Measurements from ENCODE around the gene CFAP46.

CFAP46 gene

GRCh38 chr10:132989476-132990415, 47.4 kb upstream of the CFAP46 start:
- 91% methylated on average over 44 of the region's 46 CpGs for WGBS
- no peak overlapping the region for H2AFZ ChIP-seq (ENCODE audit: low read depth, low read length)

GRCh38 chr10:132988988-132989387, 46.6 kb upstream of the CFAP46 start:
- H3K4ac ChIP-seq (ENCODE audit: low read depth in 1 of 2, low read length in 2 of 2) = no peak overlapping the region
- no peaks in the 10 kb centered on the region for H3K4me1 ChIP-seq (ENCODE audit: control insufficient read depth, insufficient read depth, low read depth, low read length)
- no peak overlapping the region for H2BK15ac ChIP-seq (ENCODE audit: low read depth, poor library complexity, severe bottlenecking)
- H3K9ac ChIP-seq (ENCODE audit: low read length) = no peak overlapping the region
- no peak overlapping the region for H3K23ac ChIP-seq (ENCODE audit: low read length in 2 of 2)
- H3K18ac ChIP-seq (ENCODE audit: low read depth in 1 of 2, low read length in 2 of 2) = no peak overlapping the region
- 92% methylated on average over 7 of the region's 8 CpGs for WGBS
- DNase-seq = no peak
- no peak overlapping the region for H2BK120ac ChIP-seq (ENCODE audit: low read depth, low read length)
- no peak overlapping the region for H3K14ac ChIP-seq (ENCODE audit: low read length in 2 of 2)
- H3K9me3 ChIP-seq (ENCODE audit: control insufficient read depth, low read length) = no peaks in the 10 kb centered on the region
- H3K27ac ChIP-seq (ENCODE audit: low read length, poor library complexity, severe bottlenecking) = no peak overlapping the region
- no peak overlapping the region for H2BK5ac ChIP-seq (ENCODE audit: low read depth, low read length, poor library complexity, severe bottlenecking)
- no peaks in the 10 kb centered on the region for H3K36me3 ChIP-seq (ENCODE audit: control insufficient read depth in 1 of 2, insufficient read depth in 2 of 2, low read depth in 1 of 2, low read length in 2 of 2)
- no peak overlapping the region for H2AFZ ChIP-seq (ENCODE audit: low read depth, low read length)
- H3K4me2 ChIP-seq (ENCODE audit: low read length, poor library complexity, severe bottlenecking) = no peak overlapping the region
- H3K4me3 ChIP-seq (ENCODE audit: insufficient read depth in 1 of 2, low read depth in 1 of 2, low read length in 2 of 2) = no peak overlapping the region
- H3K27me3 ChIP-seq (ENCODE audit: control insufficient read depth in 1 of 2, insufficient read depth in 1 of 2, low read length in 2 of 2) = peaks cover 0 to 8% of the 10 kb centered on the region in 2 experiments
- H4K8ac ChIP-seq (ENCODE audit: low read length) = no peak overlapping the region
- H4K91ac ChIP-seq (ENCODE audit: low read length) = no peak overlapping the region
- no peak overlapping the region for H2AK5ac ChIP-seq (ENCODE audit: low read length, severe bottlenecking)
- no peaks in the 10 kb centered on the region for H3K79me1 ChIP-seq (replicated peaks; ENCODE audit: low read length, poor library complexity, severe bottlenecking)
- H2BK12ac ChIP-seq (ENCODE audit: low read length in 2 of 2) = no peak overlapping the region

More at GRCh38 chr10:132989476-132990415, 47.4 kb upstream of the CFAP46 start:
- no peak overlapping the region for H3K14ac ChIP-seq (ENCODE audit: low read length in 2 of 2)
- H3K18ac ChIP-seq (ENCODE audit: low read depth in 1 of 2, low read length in 2 of 2) = no peak overlapping the region
- H4K8ac ChIP-seq (ENCODE audit: low read length) = no peak overlapping the region
- H2BK120ac ChIP-seq (ENCODE audit: low read depth, low read length) = no peak overlapping the region
- no peak overlapping the region for H2BK15ac ChIP-seq (ENCODE audit: low read depth, poor library complexity, severe bottlenecking)
- DNase-seq = no peak
- no peak overlapping the region for H3K4ac ChIP-seq (ENCODE audit: low read depth in 1 of 2, low read length in 2 of 2)
- no peaks in the 10 kb centered on the region for H3K36me3 ChIP-seq (ENCODE audit: control insufficient read depth in 1 of 2, insufficient read depth in 2 of 2, low read depth in 1 of 2, low read length in 2 of 2)
- H3K4me3 ChIP-seq (ENCODE audit: insufficient read depth in 1 of 2, low read depth in 1 of 2, low read length in 2 of 2) = no peak overlapping the region
- H3K79me1 ChIP-seq (replicated peaks; ENCODE audit: low read length, poor library complexity, severe bottlenecking) = no peaks in the 10 kb centered on the region
- no peak overlapping the region for H3K23ac ChIP-seq (ENCODE audit: low read length in 2 of 2)
- no peak overlapping the region for H4K91ac ChIP-seq (ENCODE audit: low read length)
- H3K9me3 ChIP-seq (ENCODE audit: control insufficient read depth, low read length) = no peaks in the 10 kb centered on the region
- no peak overlapping the region for H3K9ac ChIP-seq (ENCODE audit: low read length)
- H3K4me2 ChIP-seq (ENCODE audit: low read length, poor library complexity, severe bottlenecking) = no peak overlapping the region
- no peak overlapping the region for H2AK5ac ChIP-seq (ENCODE audit: low read length, severe bottlenecking)
- no peak overlapping the region for H2BK12ac ChIP-seq (ENCODE audit: low read length in 2 of 2)
- peaks cover 5 to 7% of the 10 kb centered on the region in 2 experiments for H3K27me3 ChIP-seq (ENCODE audit: control insufficient read depth in 1 of 2, insufficient read depth in 1 of 2, low read length in 2 of 2)
- no peak overlapping the region for H3K27ac ChIP-seq (ENCODE audit: low read length, poor library complexity, severe bottlenecking)
- H3K4me1 ChIP-seq (ENCODE audit: control insufficient read depth, insufficient read depth, low read depth, low read length) = no peaks in the 10 kb centered on the region
- H2BK5ac ChIP-seq (ENCODE audit: low read depth, low read length, poor library complexity, severe bottlenecking) = no peak overlapping the region

GRCh38 chr10:132987671-132988571, 45.6 kb upstream of the CFAP46 start:
- Histone ChIP-seq H3K9me3 (ENCODE audit: control insufficient read depth, low read length) (no peaks in the 10 kb centered on the region), H2BK12ac (ENCODE audit: low read length in 2 of 2) (no peak overlapping the region), H3K4me1 (ENCODE audit: control insufficient read depth, insufficient read depth, low read depth, low read length) (no peaks in the 10 kb centered on the region), H3K27me3 (ENCODE audit: control insufficient read depth in 1 of 2, insufficient read depth in 1 of 2, low read length in 2 of 2) (peaks cover 0 to 12% of the 10 kb centered on the region in 2 experiments), H4K91ac (ENCODE audit: low read length) (no peak overlapping the region), H3K18ac (ENCODE audit: low read depth in 1 of 2, low read length in 2 of 2) (no peak overlapping the region), H2AK5ac (ENCODE audit: low read length, severe bottlenecking) (no peak overlapping the region), H3K4me3 (ENCODE audit: insufficient read depth in 1 of 2, low read depth in 1 of 2, low read length in 2 of 2) (peak overlapping the region in 1 of 2 experiments; percentile 67), H3K36me3 (ENCODE audit: control insufficient read depth in 1 of 2, insufficient read depth in 2 of 2, low read depth in 1 of 2, low read length in 2 of 2) (no peaks in the 10 kb centered on the region), H3K4me2 (ENCODE audit: low read length, poor library complexity, severe bottlenecking) (no peak overlapping the region), H3K23ac (ENCODE audit: low read length in 2 of 2) (no peak overlapping the region), H2BK5ac (ENCODE audit: low read depth, low read length, poor library complexity, severe bottlenecking) (no peak overlapping the region), H3K4ac (ENCODE audit: low read depth in 1 of 2, low read length in 2 of 2) (no peak overlapping the region), H3K27ac (ENCODE audit: low read length, poor library complexity, severe bottlenecking) (no peak overlapping the region), H2BK15ac (ENCODE audit: low read depth, poor library complexity, severe bottlenecking) (no peak overlapping the region), H2AFZ (ENCODE audit: low read depth, low read length) (no peak overlapping the region), H4K8ac (ENCODE audit: low read length) (no peak overlapping the region), H3K14ac (ENCODE audit: low read length in 2 of 2) (no peak overlapping the region), H3K79me1 (replicated peaks; ENCODE audit: low read length, poor library complexity, severe bottlenecking) (no peaks in the 10 kb centered on the region), H3K9ac (ENCODE audit: low read length) (peak overlapping the region; percentile 53), H2BK120ac (ENCODE audit: low read depth, low read length) (no peak overlapping the region)
- WGBS = 88% methylated on average over 24 of the region's 29 CpGs
- DNase-seq = no peak

- H4K91ac ChIP-seq (ENCODE audit: low read length) = no peak overlapping the region
- H3K4ac ChIP-seq (ENCODE audit: low read depth in 1 of 2, low read length in 2 of 2) = no peak overlapping the region
- H3K27me3 ChIP-seq (ENCODE audit: control insufficient read depth in 1 of 2, insufficient read depth in 1 of 2, low read length in 2 of 2) = peaks cover 0 to 18% of the 10 kb centered on the region in 2 experiments
- no peak overlapping the region for H3K4me3 ChIP-seq (ENCODE audit: insufficient read depth in 1 of 2, low read depth in 1 of 2, low read length in 2 of 2)
- no peaks in the 10 kb centered on the region for H3K4me1 ChIP-seq (ENCODE audit: control insufficient read depth, insufficient read depth, low read depth, low read length)
- no peak overlapping the region for H4K8ac ChIP-seq (ENCODE audit: low read length)
- no peaks in the 10 kb centered on the region for H3K79me1 ChIP-seq (replicated peaks; ENCODE audit: low read length, poor library complexity, severe bottlenecking)
- WGBS = 87% methylated on average over 13 of the region's 14 CpGs
- no peak overlapping the region for H3K27ac ChIP-seq (ENCODE audit: low read length, poor library complexity, severe bottlenecking)
- H3K9ac ChIP-seq (ENCODE audit: low read length) = no peak overlapping the region
- H3K18ac ChIP-seq (ENCODE audit: low read depth in 1 of 2, low read length in 2 of 2) = no peak overlapping the region
- no peak overlapping the region for H3K14ac ChIP-seq (ENCODE audit: low read length in 2 of 2)
- H3K36me3 ChIP-seq (ENCODE audit: control insufficient read depth in 1 of 2, insufficient read depth in 2 of 2, low read depth in 1 of 2, low read length in 2 of 2) = no peaks in the 10 kb centered on the region
- H3K4me2 ChIP-seq (ENCODE audit: low read length, poor library complexity, severe bottlenecking) = no peak overlapping the region
- no peak overlapping the region for H2BK5ac ChIP-seq (ENCODE audit: low read depth, low read length, poor library complexity, severe bottlenecking)
- no peaks in the 10 kb centered on the region for H3K9me3 ChIP-seq (ENCODE audit: control insufficient read depth, low read length)
- no peak overlapping the region for H2BK120ac ChIP-seq (ENCODE audit: low read depth, low read length)
- no peak overlapping the region for H2BK12ac ChIP-seq (ENCODE audit: low read length in 2 of 2)
- DNase-seq = no peak
- no peak overlapping the region for H2AK5ac ChIP-seq (ENCODE audit: low read length, severe bottlenecking)
- no peak overlapping the region for H3K23ac ChIP-seq (ENCODE audit: low read length in 2 of 2)
- H2AFZ ChIP-seq (ENCODE audit: low read depth, low read length) = no peak overlapping the region
- H2BK15ac ChIP-seq (ENCODE audit: low read depth, poor library complexity, severe bottlenecking) = no peak overlapping the region
These were observed 44.6 kb upstream of the CFAP46 start for GRCh38 chr10:132986978-132987377.

Measured in mesenchymal stem cell (in vitro differentiated cells and primary cell).